ENCODE measurements around the gene PIGT. TPM values are rescaled to one million over a fixed set of nuclear protein-coding genes. Genes with fewer than 3 reads are reported as not detected.

The PIGT gene
- total RNA-seq, 1 experiment from 2014 or later, result 259 TPM

DNA sequence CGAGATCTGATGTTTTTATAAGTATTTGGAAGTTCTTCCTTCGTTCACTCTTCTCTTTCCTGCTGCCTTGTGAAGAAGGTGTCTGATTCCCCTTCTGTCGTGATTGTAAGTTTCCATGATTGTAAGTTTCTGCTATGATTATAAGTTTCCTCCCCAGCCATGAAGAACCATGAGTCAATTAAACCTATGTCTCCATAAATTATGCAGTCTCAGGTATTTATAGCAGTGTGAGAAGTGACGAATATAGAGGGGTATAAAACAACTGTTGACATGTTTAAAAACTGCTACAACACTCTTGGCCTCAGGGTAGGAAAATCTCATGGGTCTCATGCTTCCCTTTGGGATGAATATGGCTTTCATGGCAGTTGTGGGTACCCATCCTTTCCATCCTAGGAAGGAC is 47.8 kb downstream of the PIGT start:
- no TSS peak for BruUV-seq (replicated peaks)
- H3K27ac Mint-ChIP-seq (ENCODE audit: unreplicated experiment), result no peak overlapping the region
- no peak overlapping the region for H3K4me3 ChIP-seq (ENCODE audit: low read depth, low read length)
- ChIA-PET POLR2A (no interaction called here), CTCF (interaction anchor here (0.9 to 1.4 kb wide), 2 partner anchors 27 to 308 kb away, joined by 3 to 6 read pairs; no protein-coding TSS in a partner anchor)
- no peak for DNase-seq
- H3K36me3 Mint-ChIP-seq (ENCODE audit: insufficient read depth, unreplicated experiment), result no peaks in the 10 kb centered on the region
- peaks cover 2% of the 10 kb centered on the region for H3K27me3 ChIP-seq (replicated peaks; ENCODE audit: control insufficient read depth, insufficient read depth, low read length)
- no peaks in the 10 kb centered on the region for H3K9me3 ChIP-seq
- peaks cover 8% of the 10 kb centered on the region for H3K4me1 Mint-ChIP-seq (ENCODE audit: low read depth, unreplicated experiment)
- peaks cover 3% of the 10 kb centered on the region for H3K27me3 Mint-ChIP-seq (ENCODE audit: insufficient read depth, unreplicated experiment)
- intact Hi-C loops (cut with micrococcal nuclease; ENCODE audit: unreplicated experiment), result no loop called here
- H3K9me3 Mint-ChIP-seq (ENCODE audit: unreplicated experiment), result no peaks in the 10 kb centered on the region
- H3K4me1 ChIP-seq, result peaks cover 4% of the 10 kb centered on the region; the same call in 1 of the 2 replicates
- TF ChIP-seq, protein P1, sequence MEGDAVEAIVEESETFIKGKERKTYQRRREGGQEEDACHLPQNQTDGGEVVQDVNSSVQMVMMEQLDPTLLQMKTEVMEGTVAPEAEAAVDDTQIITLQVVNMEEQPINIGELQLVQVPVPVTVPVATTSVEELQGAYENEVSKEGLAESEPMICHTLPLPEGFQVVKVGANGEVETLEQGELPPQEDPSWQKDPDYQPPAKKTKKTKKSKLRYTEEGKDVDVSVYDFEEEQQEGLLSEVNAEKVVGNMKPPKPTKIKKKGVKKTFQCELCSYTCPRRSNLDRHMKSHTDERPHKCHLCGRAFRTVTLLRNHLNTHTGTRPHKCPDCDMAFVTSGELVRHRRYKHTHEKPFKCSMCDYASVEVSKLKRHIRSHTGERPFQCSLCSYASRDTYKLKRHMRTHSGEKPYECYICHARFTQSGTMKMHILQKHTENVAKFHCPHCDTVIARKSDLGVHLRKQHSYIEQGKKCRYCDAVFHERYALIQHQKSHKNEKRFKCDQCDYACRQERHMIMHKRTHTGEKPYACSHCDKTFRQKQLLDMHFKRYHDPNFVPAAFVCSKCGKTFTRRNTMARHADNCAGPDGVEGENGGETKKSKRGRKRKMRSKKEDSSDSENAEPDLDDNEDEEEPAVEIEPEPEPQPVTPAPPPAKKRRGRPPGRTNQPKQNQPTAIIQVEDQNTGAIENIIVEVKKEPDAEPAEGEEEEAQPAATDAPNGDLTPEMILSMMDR (IDR thresholded peaks at IDR 0.05; ENCODE audit: insufficient read depth in 1 of 2, low read depth in 1 of 2, low read length in 1 of 2, severe bottlenecking in 1 of 2, unreplicated experiment in 1 of 2), result no peak
- H3K36me3 ChIP-seq (ENCODE audit: control insufficient read depth, insufficient read depth, low read length), result no peaks in the 10 kb centered on the region
- no peak overlapping the region for H3K4me3 Mint-ChIP-seq (ENCODE audit: unreplicated experiment)

DNA sequence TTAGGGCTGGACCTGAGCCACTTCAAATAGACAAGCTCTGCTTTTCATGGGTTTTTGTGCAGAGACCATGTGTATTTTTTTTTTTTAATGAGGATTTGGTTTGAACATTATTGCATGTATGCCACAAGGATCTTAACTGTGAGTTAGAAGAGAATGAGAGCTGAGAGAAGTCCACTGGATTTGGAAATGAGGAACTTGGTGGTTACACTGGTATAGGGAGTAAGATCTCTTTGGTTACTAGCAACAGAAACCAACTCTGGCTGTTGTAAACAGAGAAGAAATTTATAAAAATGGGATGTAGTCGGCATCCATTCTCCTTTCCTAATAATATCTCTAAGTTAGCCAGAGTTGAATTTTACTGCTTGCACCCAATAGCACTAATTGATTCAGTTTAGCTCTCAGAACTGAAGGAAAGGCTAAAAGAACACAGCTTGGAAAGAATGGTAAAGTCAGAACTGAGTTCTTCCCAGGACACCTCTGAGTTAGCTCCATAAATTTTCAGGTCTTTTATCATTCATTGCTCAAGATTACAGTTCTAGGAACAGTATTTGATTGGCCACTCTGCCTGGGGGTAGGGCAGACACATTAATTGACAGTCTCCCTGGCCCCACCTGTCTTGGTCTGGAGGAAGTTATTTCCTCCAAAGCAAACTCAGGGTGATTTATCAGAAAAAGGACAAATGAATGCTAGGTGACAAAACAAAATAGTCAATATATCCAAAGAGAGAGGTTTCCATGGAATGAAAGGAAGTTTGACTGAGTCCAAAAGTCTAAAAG is 49.7 kb downstream of the PIGT start:
- Histone ChIP-seq H3K27me3 (replicated peaks; ENCODE audit: control insufficient read depth, insufficient read depth, low read length) (peaks cover 4% of the 10 kb centered on the region), H3K9me3 (no peaks in the 10 kb centered on the region), H3K4me3 (ENCODE audit: low read depth, low read length) (no peak overlapping the region), H3K4me1 (peaks cover 14% of the 10 kb centered on the region; the same call in 1 of the 2 replicates), H3K36me3 (ENCODE audit: control insufficient read depth, insufficient read depth, low read length) (no peaks in the 10 kb centered on the region)
- Mint-ChIP-seq H3K36me3 (ENCODE audit: insufficient read depth, unreplicated experiment) (no peaks in the 10 kb centered on the region), H3K4me1 (ENCODE audit: low read depth, unreplicated experiment) (peaks cover 8% of the 10 kb centered on the region), H3K9me3 (ENCODE audit: unreplicated experiment) (no peaks in the 10 kb centered on the region), H3K27me3 (ENCODE audit: insufficient read depth, unreplicated experiment) (peaks cover 3% of the 10 kb centered on the region), H3K4me3 (ENCODE audit: unreplicated experiment) (no peak overlapping the region), H3K27ac (ENCODE audit: unreplicated experiment) (no peak overlapping the region)
- ChIA-PET CTCF (interaction anchor here (0.6 to 2.3 kb wide), 13 partner anchors 12 to 306 kb away, joined by 3 to 6 read pairs (median 3); partner anchors contain the start of gene SYS1), POLR2A (interaction anchor here (0.7 kb wide), 1 partner anchor 96 kb away, joined by 3 read pairs; no protein-coding TSS in a partner anchor)
- BruUV-seq (replicated peaks), result no TSS peak
- intact Hi-C loops (cut with micrococcal nuclease; ENCODE audit: unreplicated experiment), result no loop called here
- TF ChIP-seq, protein P1 (IDR thresholded peaks at IDR 0.05; ENCODE audit: insufficient read depth in 1 of 2, low read depth in 1 of 2, low read length in 1 of 2, severe bottlenecking in 1 of 2, unreplicated experiment in 1 of 2), result no peak
- no peak for DNase-seq

DNA sequence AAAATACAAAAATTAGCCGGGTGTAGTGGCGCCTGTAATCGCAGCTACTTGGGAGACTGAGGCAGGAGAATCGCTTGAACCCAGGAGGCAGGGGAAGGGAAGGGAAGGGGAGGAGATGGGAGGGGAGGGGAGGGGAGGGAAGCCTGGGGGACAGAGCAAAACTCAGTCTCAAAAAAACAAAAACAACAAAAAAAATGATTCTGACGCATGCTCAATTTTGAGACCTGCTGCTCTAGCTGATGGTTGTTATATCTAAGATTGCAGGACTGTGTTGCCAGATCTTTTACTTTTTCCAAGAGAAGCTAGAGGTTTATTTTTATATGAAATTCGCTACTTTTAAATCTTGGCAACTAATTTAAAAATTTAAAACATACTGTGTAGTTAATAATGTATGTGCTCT is 51.2 kb downstream of the PIGT start:
- H3K36me3 ChIP-seq (ENCODE audit: control insufficient read depth, insufficient read depth, low read length), result no peaks in the 10 kb centered on the region
- Mint-ChIP-seq H3K4me3 (ENCODE audit: unreplicated experiment) (no peak overlapping the region), H3K4me1 (ENCODE audit: low read depth, unreplicated experiment) (peaks cover 8% of the 10 kb centered on the region), H3K27me3 (ENCODE audit: insufficient read depth, unreplicated experiment) (peaks cover 7% of the 10 kb centered on the region), H3K27ac (ENCODE audit: unreplicated experiment) (no peak overlapping the region), H3K36me3 (ENCODE audit: insufficient read depth, unreplicated experiment) (no peaks in the 10 kb centered on the region), H3K9me3 (ENCODE audit: unreplicated experiment) (no peaks in the 10 kb centered on the region)
- TF ChIP-seq, protein P1 (IDR thresholded peaks at IDR 0.05; ENCODE audit: insufficient read depth in 1 of 2, low read depth in 1 of 2, low read length in 1 of 2, severe bottlenecking in 1 of 2, unreplicated experiment in 1 of 2), result no peak
- no peaks in the 10 kb centered on the region for H3K9me3 ChIP-seq
- DNase-seq, result no peak
- CTCF ChIA-PET, result interaction anchor here (1.0 to 2.3 kb wide), 4 partner anchors 13 to 304 kb away, joined by 3 to 6 read pairs (median 3); no protein-coding TSS in a partner anchor
- H3K4me1 ChIP-seq, result peaks cover 18% of the 10 kb centered on the region; the same call in 1 of the 2 replicates
- H3K27me3 ChIP-seq (replicated peaks; ENCODE audit: control insufficient read depth, insufficient read depth, low read length), result peaks cover 11% of the 10 kb centered on the region
- no peak overlapping the region for H3K4me3 ChIP-seq (ENCODE audit: low read depth, low read length)
- intact Hi-C loops (cut with micrococcal nuclease; ENCODE audit: unreplicated experiment), result no loop called here
- POLR2A ChIA-PET, result interaction anchor here (0.5 to 1.1 kb wide), 2 partner anchors 104 to 141 kb away, joined by 3 read pairs; partner anchors contain the start of gene SYS1
- no TSS peak for BruUV-seq (replicated peaks)

Measured in Caco-2 (cell line).